Measurements from ENCODE around the gene AMMECR1. TPM values are rescaled to one million over a fixed set of nuclear protein-coding genes. Genes with fewer than 3 reads are reported as not detected.

The AMMECR1 gene
- polyA plus RNA-seq, 1 donor from 2014 or later: 3.7 TPM

GRCh38 chrX:110321670-110322069 lies 3.8 kb upstream of the AMMECR1 start:
- Histone ChIP-seq H3K4me2 (ENCODE audit: low read length) (no peak overlapping the region), H3K79me2 (replicated peaks; ENCODE audit: insufficient read depth, low read length) (no peaks in the 10 kb centered on the region), H3K27ac (ENCODE audit: low read length) (no peak overlapping the region), H3K9ac (ENCODE audit: low read length) (no peak overlapping the region), H3K9me2 (ENCODE audit: insufficient read depth, low read length) (no peaks in the 10 kb centered on the region), H4K20me1 (ENCODE audit: insufficient read depth) (no peaks in the 10 kb centered on the region), H3K4me3 (ENCODE audit: low read length) (no peak overlapping the region), H3K27me3 (ENCODE audit: insufficient read depth, low read depth, low read length) (no peaks in the 10 kb centered on the region), H3K9me3 (ENCODE audit: low read length) (no peaks in the 10 kb centered on the region), H2AFZ (ENCODE audit: low read depth, low read length) (no peak overlapping the region), H3K36me3 (ENCODE audit: insufficient read depth, low read length) (no peaks in the 10 kb centered on the region), H3F3A (ENCODE audit: insufficient read depth, low read length, poor library complexity, severe bottlenecking) (no peaks in the 10 kb centered on the region)
- no peak for TF ChIP-seq CTCF (IDR thresholded peaks at IDR 0.05; ENCODE audit: poor library complexity, severe bottlenecking)
- TF ChIP-seq SMC3 (conservative IDR thresholded peaks at IDR 0.05; ENCODE audit: poor library complexity): no peak
- TF ChIP-seq REST (IDR thresholded peaks at IDR 0.05; ENCODE audit: borderline replicate concordance): no peak
- TF ChIP-seq TAF1 (IDR thresholded peaks at IDR 0.05; ENCODE audit: low read depth): no peak
- no peak for TF ChIP-seq RAD21 (conservative IDR thresholded peaks at IDR 0.05)
- no peak for TF ChIP-seq MXI1 (conservative IDR thresholded peaks at IDR 0.05; ENCODE audit: poor library complexity, severe bottlenecking)
- no peak for TF ChIP-seq POLR2AphosphoS5 (IDR thresholded peaks at IDR 0.05)
- TF ChIP-seq EZH2 (IDR thresholded peaks at IDR 0.05; ENCODE audit: borderline replicate concordance, insufficient read depth, low read length, poor library complexity, severe bottlenecking): no peak
- no peak for TF ChIP-seq EP300 (conservative IDR thresholded peaks at IDR 0.05; ENCODE audit: poor library complexity, severe bottlenecking)

- H3K36me3 ChIP-seq (ENCODE audit: insufficient read depth, low read length): no peaks in the 10 kb centered on the region
- H4K20me1 ChIP-seq (ENCODE audit: insufficient read depth): no peaks in the 10 kb centered on the region
- no peak overlapping the region for H3K4me2 ChIP-seq (ENCODE audit: low read length)
- no peaks in the 10 kb centered on the region for H3K27me3 ChIP-seq (ENCODE audit: insufficient read depth, low read depth, low read length)
- H3K9ac ChIP-seq (ENCODE audit: low read length): no peak overlapping the region
- no peak overlapping the region for H3K4me3 ChIP-seq (ENCODE audit: low read length)
- no peaks in the 10 kb centered on the region for H3K9me2 ChIP-seq (ENCODE audit: insufficient read depth, low read length)
- H3F3A ChIP-seq (ENCODE audit: insufficient read depth, low read length, poor library complexity, severe bottlenecking): no peaks in the 10 kb centered on the region
- no peak overlapping the region for H2AFZ ChIP-seq (ENCODE audit: low read depth, low read length)
- H3K79me2 ChIP-seq (replicated peaks; ENCODE audit: insufficient read depth, low read length): peaks cover 3% of the 10 kb centered on the region
- no peak overlapping the region for H3K27ac ChIP-seq (ENCODE audit: low read length)
- TF ChIP-seq SMC3 (conservative IDR thresholded peaks at IDR 0.05; ENCODE audit: poor library complexity) (no peak), TAF1 (IDR thresholded peaks at IDR 0.05; ENCODE audit: low read depth) (no peak), EZH2 (IDR thresholded peaks at IDR 0.05; ENCODE audit: borderline replicate concordance, insufficient read depth, low read length, poor library complexity, severe bottlenecking) (no peak), REST (IDR thresholded peaks at IDR 0.05; ENCODE audit: borderline replicate concordance) (no peak)
- no peaks in the 10 kb centered on the region for H3K9me3 ChIP-seq (ENCODE audit: low read length)
Observed at GRCh38 chrX:110321081-110321480, 3.2 kb upstream of the AMMECR1 start.

Data from neural cell (in vitro differentiated cells).